GM18868 (cell line): ENCODE measurements around the gene ITGA2.

Experiments used
- ATAC-seq: cut with Tn5 transposase; IDR thresholded peaks from one replicate; pipeline ENCODE4 v1.9.1; 2021; ENCODE audit warnings: mild to moderate bottlenecking, moderate library complexity; ENCODE audit not compliant: unreplicated experiment

Gene ITGA2

GRCh38 chr5:53133020-53133419, 143.9 kb downstream of the ITGA2 start:
- no peak for ATAC-seq
